IMR-90 (cell line): ENCODE data around the gene CACNA1G. TPM values are rescaled to one million over a fixed set of nuclear protein-coding genes. Genes with fewer than 3 reads are reported as not detected.

ENCODE experiments used
- ATAC-seq: fragments of 200-7000 bp; cut with Tn5 transposase; 2 replicates; pipeline ENCODE4 v1.9.1; 2020; ENCODE audit warnings: low read depth, mild to moderate bottlenecking, moderate library complexity
- BruUV-seq: library from RNA; stranded (reverse); fragments of 400-500 nt; replicated peaks from 2 replicates; lab custom pipeline; 2021; lab: Mats Ljungman, UMichigan
- CTCF ChIA-PET: fragments of 300-600 bp; formaldehyde crosslinking; extraction: SDS; loops from one replicate; lab custom pipeline; 2021; ENCODE audit warnings: antibody characterized with exemption; lab: Yijun Ruan, JAX
- POLR2A ChIA-PET: fragments of 300-600 bp; sonication (Branson Sonifier 250); formaldehyde crosslinking; loops from one replicate; lab custom pipeline; 2022; ENCODE audit warnings: antibody characterized with exemption; ENCODE audit not compliant: unreplicated experiment; lab: Charles Lee
- DNase-seq: peaks from one replicate; pipeline ENCODE4 v3.0.0; 2013
- H2AFZ ChIP-seq: replicated peaks from 2 replicates; pipeline ENCODE3; 2013; ENCODE audit warnings: low read length, mild to moderate bottlenecking; ENCODE audit not compliant: poor library complexity
- H2AK5ac ChIP-seq: 2 replicates; pipeline ENCODE4 v1.6.1; 2013; ENCODE audit warnings: low read depth, low read length, inconsistent platforms
- H2AK9ac ChIP-seq: replicated peaks from 2 replicates; pipeline ENCODE3; 2013; ENCODE audit warnings: mild to moderate bottlenecking, low read depth, low read length, moderate library complexity; ENCODE audit not compliant: poor library complexity
- H2BK120ac ChIP-seq: 2 replicates; pipeline ENCODE4 v1.6.1; 2013; ENCODE audit warnings: low read depth, low read length, inconsistent platforms
- H2BK15ac ChIP-seq: 3 replicates; pipeline ENCODE4 v1.6.1; 2013; ENCODE audit warnings: low read depth, low read length, inconsistent platforms
- H2BK20ac ChIP-seq: 2 replicates; pipeline ENCODE4 v1.6.1; 2013; ENCODE audit warnings: low read depth, mild to moderate bottlenecking, inconsistent platforms, low read length, moderate library complexity
- H2BK5ac ChIP-seq: 2 replicates; pipeline ENCODE4 v1.6.1; 2013; ENCODE audit warnings: mild to moderate bottlenecking, low read depth, low read length, inconsistent platforms; ENCODE audit not compliant: poor library complexity, severe bottlenecking
- H3K14ac ChIP-seq: replicated peaks from 2 replicates; pipeline ENCODE4 v1.6.1; 2013; ENCODE audit warnings: low read depth, low read length, inconsistent platforms
- H3K18ac ChIP-seq: 2 replicates; pipeline ENCODE4 v1.6.1; 2013; ENCODE audit warnings: low read depth, low read length, control low read depth
- H3K23ac ChIP-seq: 2 replicates; pipeline ENCODE4 v1.6.1; 2013; ENCODE audit warnings: low read depth, low read length, inconsistent platforms
- H3K27ac ChIP-seq: 2 replicates; pipeline ENCODE4 v1.5.1; 2013; ENCODE audit warnings: mild to moderate bottlenecking, control low read depth, low read length; ENCODE audit not compliant: insufficient read depth
- H3K27me3 ChIP-seq: 2 replicates; pipeline ENCODE4 v1.6.1; 2013; ENCODE audit warnings: low read length; ENCODE audit not compliant: control insufficient read depth, insufficient read depth
- H3K36me3 ChIP-seq: 2 replicates; pipeline ENCODE4 v1.6.1; 2013; ENCODE audit warnings: low read length, mixed read lengths; ENCODE audit not compliant: control insufficient read depth, insufficient read depth
- H3K4ac ChIP-seq: 2 replicates; pipeline ENCODE4 v1.6.1; 2013; ENCODE audit warnings: low read depth, low read length, inconsistent platforms
- H3K4me1 ChIP-seq: 2 replicates; pipeline ENCODE4 v1.6.1; 2013; ENCODE audit warnings: low read length, mixed read lengths; ENCODE audit not compliant: control insufficient read depth, insufficient read depth
- H3K4me2 ChIP-seq: 2 replicates; pipeline ENCODE4 v1.6.1; 2013; ENCODE audit warnings: low read depth, mild to moderate bottlenecking, control low read depth, low read length, moderate library complexity
- H3K4me3 ChIP-seq: 2 replicates; pipeline ENCODE4 v1.5.1; 2013; ENCODE audit warnings: low read depth, mild to moderate bottlenecking, control low read depth, low read length, moderate library complexity; ENCODE audit not compliant: insufficient read depth
- H3K56ac ChIP-seq: 2 replicates; pipeline ENCODE4 v1.6.1; 2013; ENCODE audit warnings: low read length, inconsistent platforms; ENCODE audit not compliant: insufficient read depth; ENCODE audit errors: extremely low read depth
- H3K79me1 ChIP-seq, 2 experiments: 2 replicates each; pipeline ENCODE4 v1.6.1; 2013; ENCODE audit warnings: low read length in 2 of 2, inconsistent platforms in 1 of 2, low read depth in 1 of 2
- H3K9ac ChIP-seq: 2 replicates; pipeline ENCODE4 v1.6.1; 2013; ENCODE audit warnings: low read depth, low read length, control low read depth
- H3K9me1 ChIP-seq: 2 replicates; pipeline ENCODE4 v1.6.1; 2013; ENCODE audit warnings: low read length, inconsistent platforms; ENCODE audit not compliant: insufficient read depth
- H3K9me3 ChIP-seq: 2 replicates; pipeline ENCODE4 v1.6.1; 2013; ENCODE audit warnings: low read length; ENCODE audit not compliant: control insufficient read depth, insufficient read depth
- H4K20me1 ChIP-seq: 2 replicates; pipeline ENCODE4 v1.6.1; 2013; ENCODE audit warnings: low read length, inconsistent platforms; ENCODE audit not compliant: insufficient read depth
- H4K5ac ChIP-seq: 2 replicates; pipeline ENCODE4 v1.6.1; 2013; ENCODE audit warnings: mild to moderate bottlenecking, low read depth, low read length, control low read depth
- H4K8ac ChIP-seq, 2 experiments: 2 replicates each; pipeline ENCODE4 v1.6.1; 2013; ENCODE audit warnings: low read depth in 2 of 2, low read length in 2 of 2, control low read depth in 1 of 2, inconsistent platforms in 1 of 2
- H4K91ac ChIP-seq: 2 replicates; pipeline ENCODE4 v1.6.1; 2013; ENCODE audit warnings: low read depth, low read length, inconsistent platforms; ENCODE audit not compliant: insufficient read depth
- BHLHE40 ChIP-seq: fragments of 150-350 bp; IDR thresholded peaks from 2 replicates; pipeline ENCODE4 v1.6.1; 2016; ENCODE audit warnings: mild to moderate bottlenecking, low read depth, low read length
- CEBPB ChIP-seq: IDR thresholded peaks from 2 replicates; pipeline ENCODE4 v1.6.1; 2012; ENCODE audit warnings: low read depth, low read length, improper control_type of control experiment
- CHD1 ChIP-seq: IDR thresholded peaks from 2 replicates; pipeline ENCODE4 v1.6.1; 2012; ENCODE audit warnings: low read depth, low read length, improper control_type of control experiment
- CTCF ChIP-seq: conservative IDR thresholded peaks from 2 replicates; pipeline ENCODE4 v1.5.1; 2012; ENCODE audit warnings: mild to moderate bottlenecking, low read depth, low read length, improper control_type of control experiment
- ELK1 ChIP-seq: fragments of 150-350 bp; IDR thresholded peaks from 2 replicates; pipeline ENCODE4 v1.6.1; 2016; ENCODE audit warnings: low read depth, mild to moderate bottlenecking, low read length, moderate library complexity, borderline replicate concordance
- FOS ChIP-seq: fragments of 150-350 bp; IDR thresholded peaks from 2 replicates; pipeline ENCODE4 v1.6.1; 2016; ENCODE audit warnings: low read depth, low read length
- MAFK ChIP-seq: IDR thresholded peaks from 2 replicates; pipeline ENCODE4 v1.6.1; 2012; ENCODE audit warnings: low read depth, low read length, improper control_type of control experiment
- MAZ ChIP-seq: IDR thresholded peaks from 2 replicates; pipeline ENCODE4 v1.6.1; 2012; ENCODE audit warnings: low read depth, mild to moderate bottlenecking, low read length, improper control_type of control experiment, moderate library complexity, borderline replicate concordance
- NFE2L2 ChIP-seq: fragments of 150-350 bp; IDR thresholded peaks from 2 replicates; pipeline ENCODE4 v1.6.1; 2016; ENCODE audit warnings: low read depth, mild to moderate bottlenecking, low read length
- POLR2A ChIP-seq: IDR thresholded peaks from 2 replicates; pipeline ENCODE4 v1.6.1; 2012; ENCODE audit warnings: mild to moderate bottlenecking, low read depth, low read length
- RAD21 ChIP-seq: IDR thresholded peaks from 2 replicates; pipeline ENCODE4 v1.6.1; 2012; ENCODE audit warnings: low read length, improper control_type of control experiment
- RCOR1 ChIP-seq: IDR thresholded peaks from 2 replicates; pipeline ENCODE4 v1.6.1; 2012; ENCODE audit warnings: mild to moderate bottlenecking, low read length, improper control_type of control experiment; ENCODE audit not compliant: insufficient replicate concordance
- RFX5 ChIP-seq: IDR thresholded peaks from 2 replicates; pipeline ENCODE4 v1.8.0; 2012; ENCODE audit warnings: low read depth, mild to moderate bottlenecking, low read length, moderate library complexity
- SMC3 ChIP-seq: fragments of 150-350 bp; IDR thresholded peaks from 2 replicates; pipeline ENCODE4 v1.6.1; 2016; ENCODE audit warnings: low read depth, mild to moderate bottlenecking, antibody characterized with exemption, low read length, moderate library complexity
- USF2 ChIP-seq: fragments of 150-350 bp; IDR thresholded peaks from 2 replicates; pipeline ENCODE4 v1.6.1; 2017; ENCODE audit warnings: mild to moderate bottlenecking, antibody characterized with exemption, low read length, low read depth
- WGBS, 2 experiments: methylation state at CpG; one replicate each; pipeline versions ENCODE4 v1.1.5 to v1.1.7; 2013; ENCODE audit warnings: missing lambda C conversion rate in 2 of 2; ENCODE audit not compliant: insufficient read length in 1 of 2; ENCODE audit errors: extremely low coverage in 2 of 2; 5-methylcytosine and 5-hydroxymethylcytosine counted together
- dilution Hi-C: fragments of 300-500 bp; cut with HindIII; formaldehyde crosslinking; loops from one replicate; pipeline ENCODE4 v1.14.3; 2018; ENCODE audit warnings: low sequenced_read_pairs; ENCODE audit not compliant: unreplicated experiment
- in situ Hi-C: fragments of 300-500 bp; cut with MboI; formaldehyde crosslinking; loops from 3 replicates; pipeline ENCODE4 v1.14.3; 2019; ENCODE audit warnings: low sequenced_read_pairs, inconsistent platforms, mixed read lengths
- intact Hi-C: fragments of 100-400 bp; cut with micrococcal nuclease; formaldehyde crosslinking; loops from 2 replicates; pipeline ENCODE4 v1.10.0; 2022
- polyA plus RNA-seq, 3 experiments: library from polyadenylated mRNA; depleted of rRNA; stranded (reverse); fragments of >200 nt; gene quantifications; 2 replicates each; pipeline ENCODE4 v1.2.3, GENCODE V29; 2012; ENCODE audit warnings: low replicate concordance in 1 of 3
- total RNA-seq: library from RNA; depleted of rRNA; stranded (reverse); fragments of >200 nt; gene quantifications from 2 replicates; pipeline ENCODE4 v1.2.3, GENCODE V29; 2012

The CACNA1G gene
- total and polyA plus RNA-seq, 2 of the 4 experiments (the other 2 are of a cell fraction) = under 0.01 to 0.03 TPM

- H4K91ac ChIP-seq = no peak overlapping the region
- no peaks in the 10 kb centered on the region for H4K20me1 ChIP-seq
- no peak overlapping the region for H3K14ac ChIP-seq
- H3K79me1 ChIP-seq = no peaks in the 10 kb centered on the region
- no TSS peak for BruUV-seq
- no peak overlapping the region for H3K4me2 ChIP-seq
- H2BK15ac ChIP-seq = no peak overlapping the region
- no peak overlapping the region for H2AK5ac ChIP-seq
- dilution Hi-C loops (no loop called here), in situ Hi-C loops (loop anchor here (5.0 kb wide), 1 partner anchor 39 kb away; no protein-coding TSS in a partner anchor), intact Hi-C loops (no loop called here)
- H3K4ac ChIP-seq = no peak overlapping the region
- no peaks in the 10 kb centered on the region for H3K27me3 ChIP-seq
- no peak overlapping the region for H3K4me3 ChIP-seq
- H3K36me3 ChIP-seq = peaks cover 2% of the 10 kb centered on the region; the same call in 1 of the 2 replicates
- no peak overlapping the region for H2AFZ ChIP-seq
- no peak overlapping the region; the same call in 1 of the 2 replicates for H2BK120ac ChIP-seq
- no peak overlapping the region for H3K18ac ChIP-seq
- H3K9me1 ChIP-seq = peaks cover 15% of the 10 kb centered on the region
- POLR2A ChIA-PET = no interaction called here
- H2BK20ac ChIP-seq = no peak overlapping the region
- H3K23ac ChIP-seq = no peak overlapping the region
- DNase-seq = no peak
- no peak overlapping the region for H2AK9ac ChIP-seq
- 100% methylated on average over 4 of the region's 24 CpGs; no CpG with 5 or more reads in 1 of the 2 experiments for WGBS, 2 experiments
- H3K56ac ChIP-seq = no peak overlapping the region
- ATAC-seq = no peak
- H3K9ac ChIP-seq = no peak overlapping the region
- no peak overlapping the region for H3K27ac ChIP-seq
- CTCF ChIA-PET = no interaction called here
- H4K5ac ChIP-seq = no peak overlapping the region
- H3K4me1 ChIP-seq = peaks cover 7% of the 10 kb centered on the region
- no peak overlapping the region for H2BK5ac ChIP-seq
- H3K9me3 ChIP-seq = no peaks in the 10 kb centered on the region
- no peak overlapping the region for H4K8ac ChIP-seq
- TF ChIP-seq BHLHE40 = no peak
- TF ChIP-seq RFX5 = no peak
- TF ChIP-seq FOS = no peak
- no peak for TF ChIP-seq SMC3
- TF ChIP-seq RCOR1 = no peak
- no peak for TF ChIP-seq RAD21
- no peak for TF ChIP-seq CEBPB
- no peak for TF ChIP-seq CTCF
- TF ChIP-seq ELK1 = no peak
- TF ChIP-seq MAZ = no peak
- no peak for TF ChIP-seq USF2
- no peak for TF ChIP-seq MAFK
- no peak for TF ChIP-seq NFE2L2
- no peak for TF ChIP-seq CHD1
- TF ChIP-seq POLR2A = no peak
Measured at GRCh38 chr17:50676065-50676975, 115.8 kb downstream of the CACNA1G start.
